ENCODE results near the gene DBET.
"Not testable (repeated sequence)": the region's sequence is repeated elsewhere in the genome, so short reads cannot be mapped to it uniquely, and the experiment has no call there.

DBET gene

GRCh38 chr4:190020790-190021717 is 43.2 kb upstream of the DBET start:
- Histone ChIP-seq H3K79me2 (ENCODE audit: control insufficient read depth, insufficient read depth, low read length, poor library complexity) (no peaks in the 10 kb centered on the region), H4K91ac (ENCODE audit: low read depth, low read length) (no peak overlapping the region), H4K12ac (ENCODE audit: low read depth, low read length) (no peak overlapping the region), H3K27me3 (ENCODE audit: insufficient read depth, low read length) (peaks cover 53% of the 10 kb centered on the region), H3K18ac (ENCODE audit: low read length) (no peak overlapping the region), H3K36me3 (ENCODE audit: control insufficient read depth in 1 of 2, insufficient read depth in 2 of 2, low read length in 2 of 2) (no peaks in the 10 kb centered on the region), H2BK5ac (ENCODE audit: low read depth, low read length, poor library complexity) (no peak overlapping the region), H3K4me1 (ENCODE audit: control insufficient read depth in 1 of 2, insufficient read depth in 2 of 2, low read length in 2 of 2) (peaks cover 0 to 5% of the 10 kb centered on the region in 2 experiments), H3K23ac (ENCODE audit: low read length) (no peak overlapping the region), H4K8ac (ENCODE audit: low read depth, low read length) (no peak overlapping the region), H3K79me1 (ENCODE audit: low read length) (no peaks in the 10 kb centered on the region), H2BK120ac (ENCODE audit: insufficient read depth, low read length, poor library complexity) (no peak overlapping the region), H3K4ac (ENCODE audit: low read depth, low read length) (no peak overlapping the region), H3K9me3 (ENCODE audit: insufficient read depth, low read depth, low read length) (peaks cover 22% of the 10 kb centered on the region), H2BK12ac (ENCODE audit: low read length) (no peak overlapping the region), H3K27ac (ENCODE audit: low read depth, low read length) (no peak overlapping the region), H3K9ac (ENCODE audit: low read length) (no peak overlapping the region), H2AFZ (ENCODE audit: insufficient read depth, low read length, poor library complexity) (no peak overlapping the region), H2AK5ac (ENCODE audit: low read length) (no peak overlapping the region), H3K14ac (ENCODE audit: low read length) (no peak overlapping the region), H3K4me2 (ENCODE audit: low read length) (peak overlapping the region; percentile 36), H3K4me3 (ENCODE audit: low read depth, low read length) (no peak overlapping the region)
- no CpG with 5 or more reads among the region's 55 CpGs for WGBS (ENCODE audit: extremely low coverage, insufficient coverage, insufficient read length)
- no peak for DNase-seq

- H4K12ac ChIP-seq (ENCODE audit: low read depth, low read length); H3K36me3 ChIP-seq (ENCODE audit: control insufficient read depth in 1 of 2, insufficient read depth in 2 of 2, low read length in 2 of 2): not testable (repeated sequence)
Measured at GRCh38 chr4:190021973-190022372, 42.3 kb upstream of the DBET start.

GRCh38 chr4:190022614-190023281 is 41.6 kb upstream of the DBET start:
- H3K27ac ChIP-seq (ENCODE audit: low read depth, low read length); H3K36me3 ChIP-seq (ENCODE audit: control insufficient read depth in 1 of 2, insufficient read depth in 2 of 2, low read length in 2 of 2); H3K14ac ChIP-seq (ENCODE audit: low read length); H4K8ac ChIP-seq (ENCODE audit: low read depth, low read length); H3K9ac ChIP-seq (ENCODE audit: low read length); H3K4ac ChIP-seq (ENCODE audit: low read depth, low read length); DNase-seq; H3K79me2 ChIP-seq (ENCODE audit: control insufficient read depth, insufficient read depth, low read length, poor library complexity); H2BK12ac ChIP-seq (ENCODE audit: low read length); H3K4me2 ChIP-seq (ENCODE audit: low read length); H4K91ac ChIP-seq (ENCODE audit: low read depth, low read length); H2AFZ ChIP-seq (ENCODE audit: insufficient read depth, low read length, poor library complexity); H3K4me1 ChIP-seq (ENCODE audit: control insufficient read depth in 1 of 2, insufficient read depth in 2 of 2, low read length in 2 of 2); H2AK5ac ChIP-seq (ENCODE audit: low read length); H3K79me1 ChIP-seq (ENCODE audit: low read length); H3K18ac ChIP-seq (ENCODE audit: low read length); H3K23ac ChIP-seq (ENCODE audit: low read length); H4K12ac ChIP-seq (ENCODE audit: low read depth, low read length); H3K4me3 ChIP-seq (ENCODE audit: low read depth, low read length); H2BK5ac ChIP-seq (ENCODE audit: low read depth, low read length, poor library complexity); H2BK120ac ChIP-seq (ENCODE audit: insufficient read depth, low read length, poor library complexity): not testable (repeated sequence)
- H3K27me3 ChIP-seq (ENCODE audit: insufficient read depth, low read length) = peaks cover 37% of the 10 kb centered on the region
- peaks cover 16% of the 10 kb centered on the region for H3K9me3 ChIP-seq (ENCODE audit: insufficient read depth, low read depth, low read length)
- WGBS (ENCODE audit: extremely low coverage, insufficient coverage, insufficient read length) = no CpG with 5 or more reads among the region's 47 CpGs

More at GRCh38 chr4:190021973-190022372, 42.3 kb upstream of the DBET start:
- H3K4ac ChIP-seq (ENCODE audit: low read depth, low read length); H3K79me2 ChIP-seq (ENCODE audit: control insufficient read depth, insufficient read depth, low read length, poor library complexity); H2BK12ac ChIP-seq (ENCODE audit: low read length); H3K79me1 ChIP-seq (ENCODE audit: low read length); H4K8ac ChIP-seq (ENCODE audit: low read depth, low read length); DNase-seq; H2AK5ac ChIP-seq (ENCODE audit: low read length); H3K14ac ChIP-seq (ENCODE audit: low read length); H2BK120ac ChIP-seq (ENCODE audit: insufficient read depth, low read length, poor library complexity); H3K4me3 ChIP-seq (ENCODE audit: low read depth, low read length); H2BK5ac ChIP-seq (ENCODE audit: low read depth, low read length, poor library complexity); H3K23ac ChIP-seq (ENCODE audit: low read length); H3K27ac ChIP-seq (ENCODE audit: low read depth, low read length); H3K4me1 ChIP-seq (ENCODE audit: control insufficient read depth in 1 of 2, insufficient read depth in 2 of 2, low read length in 2 of 2); H3K18ac ChIP-seq (ENCODE audit: low read length); H3K9ac ChIP-seq (ENCODE audit: low read length); H4K91ac ChIP-seq (ENCODE audit: low read depth, low read length); H3K4me2 ChIP-seq (ENCODE audit: low read length); H2AFZ ChIP-seq (ENCODE audit: insufficient read depth, low read length, poor library complexity): not testable (repeated sequence)
- H3K27me3 ChIP-seq (ENCODE audit: insufficient read depth, low read length) = peaks cover 44% of the 10 kb centered on the region
- H3K9me3 ChIP-seq (ENCODE audit: insufficient read depth, low read depth, low read length) = peaks cover 18% of the 10 kb centered on the region
- WGBS (ENCODE audit: extremely low coverage, insufficient coverage, insufficient read length) = no CpG with 5 or more reads among the region's 39 CpGs

- H4K8ac ChIP-seq (ENCODE audit: low read depth, low read length); H3K27me3 ChIP-seq (ENCODE audit: insufficient read depth, low read length); H3K9me3 ChIP-seq (ENCODE audit: insufficient read depth, low read depth, low read length); H3K9ac ChIP-seq (ENCODE audit: low read length); H3K14ac ChIP-seq (ENCODE audit: low read length); H3K36me3 ChIP-seq (ENCODE audit: control insufficient read depth in 1 of 2, insufficient read depth in 2 of 2, low read length in 2 of 2); H3K27ac ChIP-seq (ENCODE audit: low read depth, low read length); H2AFZ ChIP-seq (ENCODE audit: insufficient read depth, low read length, poor library complexity); H3K4me3 ChIP-seq (ENCODE audit: low read depth, low read length); H3K4ac ChIP-seq (ENCODE audit: low read depth, low read length); H2AK5ac ChIP-seq (ENCODE audit: low read length); H3K79me1 ChIP-seq (ENCODE audit: low read length); H3K79me2 ChIP-seq (ENCODE audit: control insufficient read depth, insufficient read depth, low read length, poor library complexity); H3K4me1 ChIP-seq (ENCODE audit: control insufficient read depth in 1 of 2, insufficient read depth in 2 of 2, low read length in 2 of 2); H4K12ac ChIP-seq (ENCODE audit: low read depth, low read length); H2BK5ac ChIP-seq (ENCODE audit: low read depth, low read length, poor library complexity); DNase-seq; H2BK12ac ChIP-seq (ENCODE audit: low read length); H2BK120ac ChIP-seq (ENCODE audit: insufficient read depth, low read length, poor library complexity); H3K4me2 ChIP-seq (ENCODE audit: low read length); H4K91ac ChIP-seq (ENCODE audit: low read depth, low read length); H3K18ac ChIP-seq (ENCODE audit: low read length); H3K23ac ChIP-seq (ENCODE audit: low read length): not testable (repeated sequence)
- WGBS (ENCODE audit: extremely low coverage, insufficient coverage, insufficient read length) = no CpG with 5 or more reads among the region's 10 CpGs
Measured at GRCh38 chr4:190027156-190027555, 37.1 kb upstream of the DBET start, which contains the start of gene FRG2. Gene FRG2 (minus strand): TSS chr4:190027256. CDS start chr4:190027204, 52 bp downstream.
